ENCODE data around the gene CCT7. TPM values are rescaled to one million over a fixed set of nuclear protein-coding genes. Genes with fewer than 3 reads are reported as not detected.

Gene CCT7
- total RNA-seq, 1 donor from 2014 or later = 295 TPM

GRCh38 chr2:73253901-73254300 is 19.8 kb downstream of the CCT7 start:
- TF ChIP-seq CTCF (IDR thresholded peaks at IDR 0.05) = no peak
- H3K9me3 Mint-ChIP-seq = no peaks in the 10 kb centered on the region
- no peaks in the 10 kb centered on the region for H3K4me1 Mint-ChIP-seq
- ChIA-PET CTCF (interaction anchor here (1.4 kb wide), 1 partner anchor 36 kb away, joined by 5 read pairs; no protein-coding TSS in a partner anchor), POLR2A (interaction anchor here (1.2 kb wide), 2 partner anchors 20 to 31 kb away, joined by 3 read pairs; partner anchors contain the start of gene CCT7)
- ATAC-seq (ENCODE audit: low read depth) = no peak
- no peaks in the 10 kb centered on the region for H3K27me3 Mint-ChIP-seq
- intact Hi-C loops (cut with micrococcal nuclease) = loop anchor here (5.0 kb wide), 1 partner anchor 38 kb away; the partner anchor contains the start of gene EGR4
- no peak overlapping the region for H3K27ac Mint-ChIP-seq
- no peak for DNase-seq
- H3K4me3 Mint-ChIP-seq = no peak overlapping the region
- peaks cover 65% of the 10 kb centered on the region for H3K36me3 Mint-ChIP-seq (ENCODE audit: low read depth)

GRCh38 chr2:73254343-73255006 is 20.4 kb downstream of the CCT7 start:
- TF ChIP-seq CTCF (IDR thresholded peaks at IDR 0.05) = no peak
- Mint-ChIP-seq H3K4me3 (no peak overlapping the region), H3K27ac (no peak overlapping the region), H3K9me3 (no peaks in the 10 kb centered on the region), H3K27me3 (no peaks in the 10 kb centered on the region), H3K36me3 (ENCODE audit: low read depth) (peaks cover 65% of the 10 kb centered on the region), H3K4me1 (no peaks in the 10 kb centered on the region)
- CTCF ChIA-PET = interaction anchor here (1.4 kb wide), 1 partner anchor 36 kb away, joined by 5 read pairs; no protein-coding TSS in a partner anchor
- POLR2A ChIA-PET = interaction anchor here (1.2 kb wide), 2 partner anchors 20 to 31 kb away, joined by 3 read pairs; partner anchors contain the start of gene CCT7
- ATAC-seq (ENCODE audit: low read depth) (no peak), DNase-seq (no peak)
- intact Hi-C loops (cut with micrococcal nuclease) = loop anchor here (5.0 kb wide), 1 partner anchor 38 kb away; the partner anchor contains the start of gene EGR4

DNA sequence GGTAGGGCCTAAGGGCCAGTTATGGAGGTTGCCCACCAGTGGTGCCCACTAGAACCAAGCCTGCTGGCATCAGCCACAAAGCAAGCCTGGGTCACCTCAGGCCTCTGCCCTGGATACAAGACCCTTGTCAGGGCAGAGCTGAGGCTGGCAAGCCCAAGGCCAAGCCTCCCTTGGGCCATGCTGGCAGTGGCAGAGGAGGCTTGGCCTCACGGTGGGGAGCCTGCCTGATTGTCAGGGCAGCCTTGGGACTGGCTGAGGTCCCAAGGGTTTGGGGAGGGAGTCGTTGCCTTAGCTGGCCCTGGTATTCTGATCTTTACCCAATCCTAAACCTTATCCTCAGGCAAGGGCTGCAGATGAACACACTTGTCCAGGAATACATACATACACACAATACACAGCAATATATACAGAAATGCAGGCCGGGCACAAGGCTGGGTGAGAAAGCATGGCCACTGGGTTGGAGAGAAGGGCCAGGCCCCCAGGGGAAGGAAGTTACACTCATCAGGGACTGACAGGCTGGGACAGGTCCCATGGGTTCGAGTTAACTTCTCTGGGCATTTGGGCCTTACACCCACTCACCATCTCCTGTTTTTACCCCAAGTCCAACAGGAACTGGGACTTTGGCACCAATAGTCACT is 21.0 kb downstream of the CCT7 start:
- Mint-ChIP-seq H3K36me3 (ENCODE audit: low read depth) (peaks cover 65% of the 10 kb centered on the region), H3K27me3 (no peaks in the 10 kb centered on the region), H3K4me1 (no peaks in the 10 kb centered on the region), H3K4me3 (no peak overlapping the region), H3K27ac (no peak overlapping the region), H3K9me3 (no peaks in the 10 kb centered on the region)
- no peak for DNase-seq
- CTCF ChIA-PET = interaction anchor here (1.4 kb wide), 1 partner anchor 35 kb away, joined by 5 read pairs; no protein-coding TSS in a partner anchor
- TF ChIP-seq CTCF (IDR thresholded peaks at IDR 0.05) = no peak
- intact Hi-C loops (cut with micrococcal nuclease) = no loop called here
- POLR2A ChIA-PET = interaction anchor here (1.2 kb wide), 1 partner anchor 30 kb away, joined by 3 read pairs; no protein-coding TSS in a partner anchor
- no peak for ATAC-seq (ENCODE audit: low read depth)

GRCh38 chr2:73255907-73256617 is 22.0 kb downstream of the CCT7 start:
- no peak for DNase-seq
- ChIA-PET POLR2A (interaction anchor here (1.4 kb wide), 1 partner anchor 23 kb away, joined by 4 read pairs; the partner anchor contains the start of genes CCT7 and PRADC1), CTCF (no interaction called here)
- no peak for TF ChIP-seq CTCF (IDR thresholded peaks at IDR 0.05)
- Mint-ChIP-seq H3K4me1 (no peaks in the 10 kb centered on the region), H3K36me3 (ENCODE audit: low read depth) (peaks cover 60% of the 10 kb centered on the region), H3K4me3 (no peak overlapping the region), H3K9me3 (no peaks in the 10 kb centered on the region), H3K27ac (no peak overlapping the region), H3K27me3 (no peaks in the 10 kb centered on the region)
- intact Hi-C loops (cut with micrococcal nuclease) = no loop called here
- peak; percentile 10 for ATAC-seq (ENCODE audit: low read depth)

GRCh38 chr2:73256618-73256922 is 22.5 kb downstream of the CCT7 start:
- Mint-ChIP-seq H3K4me1 (no peaks in the 10 kb centered on the region), H3K4me3 (no peak overlapping the region), H3K27me3 (no peaks in the 10 kb centered on the region), H3K9me3 (no peaks in the 10 kb centered on the region), H3K36me3 (ENCODE audit: low read depth) (peaks cover 60% of the 10 kb centered on the region), H3K27ac (no peak overlapping the region)
- POLR2A ChIA-PET = interaction anchor here (1.4 kb wide), 1 partner anchor 23 kb away, joined by 4 read pairs; the partner anchor contains the start of genes CCT7 and PRADC1
- no peak for DNase-seq
- intact Hi-C loops (cut with micrococcal nuclease) = no loop called here
- no peak for ATAC-seq (ENCODE audit: low read depth)
- CTCF ChIA-PET = no interaction called here
- TF ChIP-seq CTCF (IDR thresholded peaks at IDR 0.05) = no peak
